Keratinocyte (primary cell): ENCODE data around the gene SFRP5.

ENCODE experiments used
- CTCF ChIP-seq, 3 experiments: IDR thresholded peaks in 1 of 3; conservative IDR thresholded peaks in 1 of 3; optimal IDR thresholded peaks in 1 of 3; 2 replicates in 2 of 3; 3 replicates in 1 of 3; pipeline versions ENCODE3 to v1.5.1; 2011; ENCODE audit warnings: low read length in 3 of 3, mild to moderate bottlenecking in 3 of 3, moderate library complexity in 2 of 3, control low read depth in 1 of 3, inconsistent platforms in 1 of 3; ENCODE audit not compliant: insufficient read depth in 2 of 3; ENCODE audit errors: extremely low read depth in 1 of 3
- EZH2 ChIP-seq: IDR thresholded peaks from one replicate; pipeline ENCODE4 v1.6.1; 2012; ENCODE audit warnings: inconsistent platforms, mild to moderate bottlenecking, low read length, moderate library complexity

GRCh38 chr10:97765201-97765600, 6.6 kb downstream of the SFRP5 start:
- TF ChIP-seq EZH2 (no peak), CTCF (optimal IDR thresholded peaks at IDR 0.05 in 1 of 3, IDR thresholded peaks at IDR 0.05 in 1 of 3, conservative IDR thresholded peaks at IDR 0.05 in 1 of 3; ENCODE audit: extremely low read depth in 1 of 3, insufficient read depth in 2 of 3, low read length in 3 of 3) (no peak)
